ENCODE measurements around the gene SDS.

DNA sequence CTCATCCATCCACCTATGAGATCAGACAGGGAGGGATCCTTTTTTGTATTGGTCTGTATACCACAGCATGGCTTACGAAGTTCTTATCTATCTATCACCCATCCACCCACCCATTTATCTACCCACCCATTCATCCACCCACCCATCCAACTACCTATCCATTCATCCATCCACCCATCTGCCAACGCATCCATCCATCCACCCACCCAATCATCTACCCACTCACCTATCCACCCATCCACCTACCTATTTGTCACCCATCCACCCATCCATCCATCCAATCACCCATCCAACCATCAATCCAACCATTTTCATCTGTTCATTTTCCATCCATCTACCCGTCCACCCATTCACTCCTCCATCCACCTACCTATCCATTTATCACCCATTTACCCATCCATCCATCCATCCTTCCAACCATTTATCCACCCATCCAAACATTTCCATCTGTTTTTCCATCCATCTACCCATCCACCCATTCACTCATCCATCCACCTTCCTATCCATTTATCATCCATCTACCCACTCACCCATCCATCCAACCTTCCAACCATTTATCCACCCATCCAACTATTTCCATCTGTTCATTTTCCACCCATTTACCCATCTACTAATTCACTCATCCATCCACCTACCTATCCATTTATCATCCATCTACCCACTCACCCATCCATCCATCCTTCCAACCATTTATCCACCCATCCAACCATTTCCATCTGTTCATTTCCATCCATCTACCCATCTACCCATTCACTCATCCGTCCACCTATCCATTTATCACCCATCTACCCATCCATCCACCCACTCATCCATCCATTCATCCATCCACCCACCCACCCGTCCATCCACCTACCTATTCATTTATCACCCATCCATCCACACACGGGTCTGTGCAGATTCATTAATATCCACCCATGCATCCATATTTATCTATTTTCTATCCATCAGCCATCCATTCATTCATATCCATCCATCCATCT lies 13.3 kb downstream of the SDS start:
- TF ChIP-seq, protein P1, sequence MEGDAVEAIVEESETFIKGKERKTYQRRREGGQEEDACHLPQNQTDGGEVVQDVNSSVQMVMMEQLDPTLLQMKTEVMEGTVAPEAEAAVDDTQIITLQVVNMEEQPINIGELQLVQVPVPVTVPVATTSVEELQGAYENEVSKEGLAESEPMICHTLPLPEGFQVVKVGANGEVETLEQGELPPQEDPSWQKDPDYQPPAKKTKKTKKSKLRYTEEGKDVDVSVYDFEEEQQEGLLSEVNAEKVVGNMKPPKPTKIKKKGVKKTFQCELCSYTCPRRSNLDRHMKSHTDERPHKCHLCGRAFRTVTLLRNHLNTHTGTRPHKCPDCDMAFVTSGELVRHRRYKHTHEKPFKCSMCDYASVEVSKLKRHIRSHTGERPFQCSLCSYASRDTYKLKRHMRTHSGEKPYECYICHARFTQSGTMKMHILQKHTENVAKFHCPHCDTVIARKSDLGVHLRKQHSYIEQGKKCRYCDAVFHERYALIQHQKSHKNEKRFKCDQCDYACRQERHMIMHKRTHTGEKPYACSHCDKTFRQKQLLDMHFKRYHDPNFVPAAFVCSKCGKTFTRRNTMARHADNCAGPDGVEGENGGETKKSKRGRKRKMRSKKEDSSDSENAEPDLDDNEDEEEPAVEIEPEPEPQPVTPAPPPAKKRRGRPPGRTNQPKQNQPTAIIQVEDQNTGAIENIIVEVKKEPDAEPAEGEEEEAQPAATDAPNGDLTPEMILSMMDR (IDR thresholded peaks at IDR 0.05; ENCODE audit: low read length), result no peak
- no peak for TF ChIP-seq EZH2 (IDR thresholded peaks at IDR 0.05; ENCODE audit: borderline replicate concordance, low read length)
